Activated naive CD4-positive, alpha-beta T cell treated with anti-CD3 and anti-CD28 coated beads, Interleukin-2, amount 50 U/mL, for 24 hours (primary cell): ENCODE measurements around the gene TFIP11.

Experiments used
- H3K27ac Mint-ChIP-seq: one replicate; pipeline ENCODE4 v1.8.0; 2021; ENCODE audit warnings: mild to moderate bottlenecking, mixed read lengths
- H3K27me3 Mint-ChIP-seq: one replicate; pipeline ENCODE4 v1.8.0; 2021; ENCODE audit warnings: mixed read lengths
- H3K36me3 Mint-ChIP-seq: one replicate; pipeline ENCODE4 v1.8.0; 2021; ENCODE audit warnings: mixed read lengths
- H3K4me1 Mint-ChIP-seq: one replicate; pipeline ENCODE4 v1.8.0; 2021; ENCODE audit warnings: mixed read lengths
- H3K4me3 Mint-ChIP-seq: one replicate; pipeline ENCODE4 v1.8.0; 2021; ENCODE audit warnings: mild to moderate bottlenecking, mixed read lengths
- H3K9me3 Mint-ChIP-seq: one replicate; pipeline ENCODE4 v1.8.0; 2021; ENCODE audit warnings: mixed read lengths

TFIP11 gene

GRCh38 chr22:26442086-26442756 is 70.1 kb downstream of the TFIP11 start:
- Mint-ChIP-seq H3K4me1 (no peaks in the 10 kb centered on the region), H3K27me3 (no peaks in the 10 kb centered on the region), H3K27ac (no peak overlapping the region), H3K9me3 (no peaks in the 10 kb centered on the region), H3K36me3 (peaks cover 2% of the 10 kb centered on the region), H3K4me3 (no peak overlapping the region)
